ENCODE results near the gene SKIDA1.

- no peak for TF ChIP-seq CTCF (conservative IDR thresholded peaks at IDR 0.05; ENCODE audit: low read depth in 2 of 2)
- TF ChIP-seq EZH2phosphoT487 (IDR thresholded peaks at IDR 0.05; ENCODE audit: unreplicated experiment): no peak
- no peak for TF ChIP-seq POLR2AphosphoS5 (IDR thresholded peaks at IDR 0.05; ENCODE audit: low read depth)
- TF ChIP-seq EZH2 (IDR thresholded peaks at IDR 0.05; ENCODE audit: low read depth, unreplicated experiment): no peak
- TF ChIP-seq REST (IDR thresholded peaks at IDR 0.05; ENCODE audit: unreplicated experiment): no peak
- no peak for TF ChIP-seq JUNB (IDR thresholded peaks at IDR 0.05; ENCODE audit: unreplicated experiment)
- no peak for TF ChIP-seq CREB1 (CRISPR knock-in tag; IDR thresholded peaks at IDR 0.05; ENCODE audit: low read depth)
- no peak for TF ChIP-seq ZNF462 (CRISPR knock-in tag; IDR thresholded peaks at IDR 0.05)
- no peak for TF ChIP-seq NANOG (IDR thresholded peaks at IDR 0.05; ENCODE audit: borderline replicate concordance)
- TF ChIP-seq ZNF114 (CRISPR knock-in tag; IDR thresholded peaks at IDR 0.05): no peak
- TF ChIP-seq ETS1 (IDR thresholded peaks at IDR 0.05): no peak
- TF ChIP-seq ZNF331 (CRISPR knock-in tag; IDR thresholded peaks at IDR 0.05; ENCODE audit: low read depth): no peak
- TF ChIP-seq STAT1 (IDR thresholded peaks at IDR 0.05; ENCODE audit: unreplicated experiment): no peak
Measured at GRCh38 chr10:21464134-21464533, 61.3 kb downstream of the SKIDA1 start.
